Heart left ventricle (tissue), 16 donors: Measurements from ENCODE around the gene GRAMD1B. TPM values are rescaled to one million over a fixed set of nuclear protein-coding genes. Genes with fewer than 3 reads are reported as not detected.

ENCODE experiments used
- ATAC-seq, 4 donors: fragments of 200-7000 bp; cut with Tn5 transposase; one replicate each; pipeline ENCODE4 v1.9.1; 2020 to 2022; ENCODE audit warnings: moderate library complexity in 4 of 4, mild to moderate bottlenecking in 3 of 4, moderate number of reproducible peaks in 1 of 4
- DNase-seq, 5 donors: peaks; one replicate each; pipeline ENCODE4 v3.0.0-alpha.2; 2020
- H3K27ac ChIP-seq, 12 donors: fragments of 200-600 bp; sonication (generic) in 4 of 12; one replicate each; pipeline versions ENCODE4 v1.5.0 to v1.8.0; 2016 to 2022; ENCODE audit warnings: mild to moderate bottlenecking in 2 of 12
- H3K27me3 ChIP-seq, 9 donors: fragments of 200-600 bp; sonication (generic) in 2 of 9; one replicate each; pipeline versions ENCODE4 v1.5.1 to v1.8.0; 2016 to 2022; ENCODE audit warnings: mild to moderate bottlenecking in 3 of 9
- H3K36me3 ChIP-seq, 9 donors: fragments of 200-600 bp; sonication (generic) in 2 of 9; one replicate each; pipeline versions ENCODE4 v1.5.0 to v1.8.0; 2018 to 2022; ENCODE audit warnings: mild to moderate bottlenecking in 2 of 9
- H3K4me1 ChIP-seq, 12 donors: fragments of 200-600 bp; sonication (generic) in 4 of 12; one replicate each; pipeline versions ENCODE4 v1.5.0 to v1.8.0; 2016 to 2022; ENCODE audit warnings: mild to moderate bottlenecking in 3 of 12
- H3K4me3 ChIP-seq, 12 donors: fragments of 200-600 bp; sonication (generic) in 4 of 12; one replicate each; pipeline versions ENCODE4 v1.5.0 to v1.8.0; 2017 to 2022; ENCODE audit warnings: mild to moderate bottlenecking in 9 of 12, moderate library complexity in 4 of 12
- H3K9me3 ChIP-seq, 12 donors: fragments of 200-600 bp; sonication (generic) in 4 of 12; one replicate each; pipeline versions ENCODE4 v1.5.0 to v1.8.0; 2016 to 2022; ENCODE audit warnings: mild to moderate bottlenecking in 1 of 12
- POLR2A ChIP-seq, 2 donors: fragments of 450-650 bp; IDR thresholded peaks; one replicate each; pipeline ENCODE4 v1.6.1; 2017; ENCODE audit warnings: antibody characterized with exemption in 2 of 2, mild to moderate bottlenecking in 2 of 2, moderate library complexity in 2 of 2
- WGBS, 4 donors: extraction: QIAGEN DNeasy Blood & Tissue Kit in 2 of 4; methylation state at CpG; one replicate each; pipeline versions ENCODE4 v1.1.5 to v1.1.7; 2013 to 2018; 5-methylcytosine and 5-hydroxymethylcytosine counted together
- intact Hi-C, 10 donors: fragments of 100-400 bp; cut with DNase I; formaldehyde crosslinking; loops; one replicate each; pipeline versions ENCODE4 v1.11.1 to v1.14.2; 2022
- polyA plus RNA-seq, 2 donors: library from polyadenylated mRNA; stranded (reverse); fragments of 200-250 nt; gene quantifications; one replicate each; pipeline ENCODE4 v1.2.3, GENCODE V29; 2013
- total RNA-seq, 9 donors: library from RNA; depleted of rRNA in 2 of 9; stranded (reverse); fragments of >200 nt in 2 of 9; fragmentation: NEBNext Ultra II Directional in 3 of 9; extraction: Animal tissue kit (Norgen Biotek cat#: 25700) in 3 of 9; gene quantifications; one replicate each; pipeline versions ENCODE4 v1.1.0 to v1.2.4, GENCODE V29; 2016 to 2023
- TF ChIP-seq, protein P1 (sequence below), 12 donors: fragments of 200-600 bp; sonication (generic) in 4 of 12; IDR thresholded peaks; one replicate each; pipeline versions ENCODE4 v1.5.0 to v1.8.0; 2018 to 2022; ENCODE audit warnings: antibody characterized with exemption in 12 of 12, mild to moderate bottlenecking in 5 of 12
- donor health status: ischemic (EF 13 %, LVEDD 7.1; RV severe dilation, severe dysfunction).
- donor health status: healthy with polysubstance abuse.
- donor health status: DM: no; HTN: yes; CAD: no.
- donor health status: DM: no; HTN: no; CAD: no.
- donor health status: ischemic (EF 25% LVEDD 6.9; RV normal size, moderate dysfunction).
- donor health status: ischemic (EF 25% LVEDD 5.7; RV mildly dilated, moderate dysfunction).
- donor health status: healthy.
- donor health status: DM: yes; HTN: yes; CAD: no.
- donor health status: ischemic (EF 35%, LVEDD 5.7; RV mildly dilated, moderate dysfunction).
- donor health status: nonischemic (EF 11% LVEDD 7.7; RV severe dilation, severe dysfunction).
- donor health status: DM: yes; HTN: yes; CAD: no.
- donor health status: PGD.
- donor health status: ischemic (EF 29% LVEDD 5.4; RV normal size, mild dysfunction).
- donor health status: nonischemic (EF 23%, LVEDD 6.1; RV moderate dilation, normal function).

The GRAMD1B gene
- total and polyA plus RNA-seq, 11 donors = 8.6 to 42.5 (median 23.0) TPM

DNA sequence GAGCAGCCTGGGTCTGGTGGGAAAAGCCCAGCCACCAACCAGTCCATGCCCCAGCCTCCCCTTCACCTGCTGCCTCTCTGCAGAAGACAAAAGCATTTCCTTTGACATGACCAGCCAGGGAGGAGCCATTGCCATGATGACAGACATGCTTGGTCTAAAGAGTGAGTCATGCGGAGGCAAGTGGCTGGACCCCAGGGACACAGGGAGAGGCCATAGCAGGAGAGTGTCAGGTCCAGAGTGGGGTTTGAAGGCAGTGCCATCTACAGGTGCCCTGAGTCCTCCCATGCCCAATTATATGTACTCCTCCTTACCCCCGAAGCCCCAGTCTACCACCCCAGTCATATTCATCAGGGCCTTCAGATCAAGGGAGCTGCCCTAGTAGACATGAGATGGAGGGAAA is 157.0 kb downstream of the GRAMD1B start:
- DNase-seq = no peak
- intact Hi-C loops = loop anchor here in 1 of 10 donors (2.0 kb wide), 1 partner anchor 120 kb away; no protein-coding TSS in a partner anchor
- Histone ChIP-seq H3K36me3 (peaks cover 0 to 7% (median 0%) of the 10 kb centered on the region in 9 donors), H3K27ac (no peak overlapping the region), H3K4me1 (peaks cover 0 to 18% (median 0%) of the 10 kb centered on the region in 12 donors), H3K9me3 (no peaks in the 10 kb centered on the region), H3K4me3 (no peak overlapping the region), H3K27me3 (no peaks in the 10 kb centered on the region)
- no peak for TF ChIP-seq POLR2A (IDR thresholded peaks at IDR 0.05)
- TF ChIP-seq, protein P1, sequence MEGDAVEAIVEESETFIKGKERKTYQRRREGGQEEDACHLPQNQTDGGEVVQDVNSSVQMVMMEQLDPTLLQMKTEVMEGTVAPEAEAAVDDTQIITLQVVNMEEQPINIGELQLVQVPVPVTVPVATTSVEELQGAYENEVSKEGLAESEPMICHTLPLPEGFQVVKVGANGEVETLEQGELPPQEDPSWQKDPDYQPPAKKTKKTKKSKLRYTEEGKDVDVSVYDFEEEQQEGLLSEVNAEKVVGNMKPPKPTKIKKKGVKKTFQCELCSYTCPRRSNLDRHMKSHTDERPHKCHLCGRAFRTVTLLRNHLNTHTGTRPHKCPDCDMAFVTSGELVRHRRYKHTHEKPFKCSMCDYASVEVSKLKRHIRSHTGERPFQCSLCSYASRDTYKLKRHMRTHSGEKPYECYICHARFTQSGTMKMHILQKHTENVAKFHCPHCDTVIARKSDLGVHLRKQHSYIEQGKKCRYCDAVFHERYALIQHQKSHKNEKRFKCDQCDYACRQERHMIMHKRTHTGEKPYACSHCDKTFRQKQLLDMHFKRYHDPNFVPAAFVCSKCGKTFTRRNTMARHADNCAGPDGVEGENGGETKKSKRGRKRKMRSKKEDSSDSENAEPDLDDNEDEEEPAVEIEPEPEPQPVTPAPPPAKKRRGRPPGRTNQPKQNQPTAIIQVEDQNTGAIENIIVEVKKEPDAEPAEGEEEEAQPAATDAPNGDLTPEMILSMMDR (IDR thresholded peaks at IDR 0.05) = no peak
- WGBS, 4 donors = 90 to 98% (median 95%) methylated on average over 1 to 2 of the region's 2 CpGs
- ATAC-seq = no peak

DNA sequence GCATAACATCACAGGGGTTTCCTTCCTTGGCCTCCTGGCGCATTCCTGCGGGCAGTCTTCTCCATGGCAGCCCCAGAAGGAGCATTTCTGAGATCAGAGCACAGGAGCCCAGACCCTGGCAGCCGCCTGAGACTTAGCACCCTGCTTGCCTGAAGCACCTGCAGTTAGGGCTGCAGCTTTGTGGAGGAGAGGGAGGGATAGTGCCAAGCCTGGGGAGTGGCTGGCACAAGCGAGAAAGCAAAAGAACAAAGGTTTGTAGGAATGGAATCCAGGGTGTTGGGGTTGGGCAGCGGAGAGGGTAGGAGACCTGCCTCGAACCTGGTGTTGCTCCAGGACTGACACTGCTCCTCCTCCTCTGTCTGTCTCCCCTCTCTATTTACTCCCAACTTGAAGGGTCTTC is 157.5 kb downstream of the GRAMD1B start:
- Histone ChIP-seq H3K4me3 (no peak overlapping the region), H3K27ac (no peak overlapping the region), H3K9me3 (no peaks in the 10 kb centered on the region), H3K4me1 (peaks cover 0 to 18% (median 0%) of the 10 kb centered on the region in 12 donors), H3K36me3 (peaks cover 0 to 7% (median 0%) of the 10 kb centered on the region in 9 donors), H3K27me3 (no peaks in the 10 kb centered on the region)
- ATAC-seq (no peak), DNase-seq (no peak)
- intact Hi-C loops = loop anchor here in 1 of 10 donors (2.0 kb wide), 1 partner anchor 119 kb away; no protein-coding TSS in a partner anchor
- TF ChIP-seq, protein P1 (IDR thresholded peaks at IDR 0.05) = no peak
- TF ChIP-seq POLR2A (IDR thresholded peaks at IDR 0.05) = no peak
- 94 to 99% (median 98%) methylated on average over 4 to 6 of the region's 6 CpGs for WGBS, 4 donors

DNA sequence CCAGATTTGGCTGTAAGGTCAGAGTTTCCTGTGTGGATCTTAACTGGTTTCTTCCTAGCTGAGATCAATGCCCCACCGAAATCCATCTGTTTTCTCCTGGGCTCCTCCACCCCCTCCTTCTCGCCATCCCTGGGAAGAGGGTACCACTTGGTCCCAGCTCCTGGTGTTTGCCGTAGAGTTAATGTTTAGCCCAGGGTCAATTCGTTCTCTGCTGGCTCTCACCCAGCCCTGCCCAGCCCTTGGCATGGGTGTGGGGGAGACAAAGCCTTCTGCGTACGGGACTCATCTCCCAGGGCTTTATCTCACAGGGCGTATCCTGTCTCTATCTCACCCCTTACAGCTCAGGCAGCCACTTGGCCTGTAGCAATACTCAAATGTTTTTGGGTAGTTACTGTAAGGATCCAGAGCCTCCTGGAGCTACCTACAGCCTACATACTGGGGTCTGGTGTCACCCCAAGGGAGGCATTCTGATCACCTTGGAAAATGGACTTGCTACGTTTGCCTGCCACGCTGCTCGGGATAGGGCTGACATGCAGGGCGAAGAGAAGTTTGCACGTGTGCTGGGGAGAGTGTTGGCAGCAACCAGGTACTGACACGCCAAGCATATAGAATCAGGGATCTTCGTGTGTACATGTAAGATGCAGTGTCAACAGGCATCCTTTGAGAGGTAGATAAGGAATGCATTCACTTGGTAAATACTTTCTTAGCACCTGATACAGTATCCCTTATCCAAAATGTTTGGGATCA is 158.2 kb downstream of the GRAMD1B start:
- no peaks in the 10 kb centered on the region for H3K27me3 ChIP-seq
- 81 to 92% (median 88%) methylated on average over 14 of the region's 14 CpGs for WGBS, 4 donors
- H3K9me3 ChIP-seq = no peaks in the 10 kb centered on the region
- DNase-seq (no peak), ATAC-seq (no peak)
- intact Hi-C loops = no loop called here
- no peak overlapping the region for H3K4me3 ChIP-seq
- H3K36me3 ChIP-seq = peaks cover 0 to 7% (median 0%) of the 10 kb centered on the region in 9 donors
- peaks cover 0 to 18% (median 0%) of the 10 kb centered on the region in 12 donors for H3K4me1 ChIP-seq
- no peak for TF ChIP-seq POLR2A (IDR thresholded peaks at IDR 0.05)
- TF ChIP-seq, protein P1 (IDR thresholded peaks at IDR 0.05) = no peak
- H3K27ac ChIP-seq = no peak overlapping the region

DNA sequence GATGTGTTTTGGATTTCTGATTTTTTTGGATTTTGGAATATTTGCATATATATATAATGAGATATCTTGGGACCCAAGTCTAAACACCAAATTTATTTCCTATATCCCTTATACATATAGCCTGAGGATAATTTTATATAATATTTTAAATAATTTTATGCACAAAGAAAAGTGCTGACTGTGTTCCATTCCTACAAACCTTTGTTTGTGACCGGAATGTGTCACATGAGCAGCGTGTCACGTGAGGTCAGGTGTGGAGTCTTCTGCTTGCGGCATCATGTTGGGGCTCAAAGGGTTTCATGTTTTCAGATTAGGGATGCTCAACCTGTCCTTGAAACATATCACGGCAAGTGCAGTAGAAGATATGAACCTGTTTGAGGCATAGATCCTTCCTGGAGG is 158.8 kb downstream of the GRAMD1B start:
- Histone ChIP-seq H3K27ac (no peak overlapping the region), H3K27me3 (no peaks in the 10 kb centered on the region), H3K36me3 (peaks cover 0 to 7% (median 0%) of the 10 kb centered on the region in 9 donors), H3K4me1 (peaks cover 0 to 21% (median 0%) of the 10 kb centered on the region in 12 donors), H3K4me3 (no peak overlapping the region), H3K9me3 (no peaks in the 10 kb centered on the region)
- TF ChIP-seq, protein P1 (IDR thresholded peaks at IDR 0.05) = no peak
- TF ChIP-seq POLR2A (IDR thresholded peaks at IDR 0.05) = no peak
- ATAC-seq (no peak), DNase-seq (no peak)
- 93 to 96% (median 95%) methylated on average over 5 of the region's 5 CpGs for WGBS, 4 donors
- intact Hi-C loops = no loop called here
